ENCODE measurements around the gene RHOBTB1. TPM values are rescaled to one million over a fixed set of nuclear protein-coding genes. Genes with fewer than 3 reads are reported as not detected.
"Not testable (repeated sequence)": the region's sequence is repeated elsewhere in the genome, so short reads cannot be mapped to it uniquely, and the experiment has no call there.

Gene RHOBTB1
- total RNA-seq, 1 donor from 2014 or later = 17.2 TPM

DNA sequence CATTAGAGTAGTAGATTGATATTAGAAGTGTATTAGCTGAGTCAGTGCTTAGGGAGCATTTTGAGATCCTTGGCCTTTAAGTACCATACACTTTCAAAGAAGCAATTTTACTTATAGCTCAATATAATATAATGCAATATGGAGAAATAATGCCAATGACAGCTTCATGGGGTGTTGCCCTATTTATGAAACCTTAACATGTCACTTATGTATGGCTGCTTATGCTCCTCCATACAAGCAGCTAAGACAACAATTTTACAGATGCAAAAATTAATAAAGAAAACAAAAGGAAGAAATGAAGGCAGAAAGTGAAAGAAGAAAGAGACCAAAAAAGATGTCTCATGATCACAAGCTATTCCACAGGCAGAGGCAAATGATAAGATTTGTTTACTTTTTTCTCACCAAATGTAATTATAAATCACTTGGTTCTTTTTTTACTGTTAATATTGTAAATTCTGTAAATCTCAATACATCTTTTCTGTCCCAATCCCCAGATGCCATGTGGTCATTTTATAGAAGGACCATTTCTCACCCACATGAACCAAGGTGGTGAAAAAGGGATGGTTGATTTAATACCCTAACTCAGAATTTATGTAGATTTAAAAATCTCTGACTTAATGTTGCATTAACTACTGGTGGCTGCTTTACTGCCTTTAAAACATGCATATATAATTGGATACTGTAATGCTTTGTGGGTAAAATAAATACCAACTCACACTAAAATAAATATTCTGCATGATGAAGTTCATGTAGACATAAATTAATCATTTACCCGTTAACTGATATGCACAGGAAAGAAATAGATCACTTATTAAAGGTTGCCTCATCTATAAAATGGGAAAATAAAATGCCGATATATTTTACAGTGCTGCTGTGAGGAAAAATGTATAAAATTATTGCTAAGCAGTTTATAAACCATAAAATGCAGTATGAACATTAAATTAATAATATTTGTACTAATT, 33.5 kb upstream of the RHOBTB1 start:
- Mint-ChIP-seq H3K36me3 (ENCODE audit: unreplicated experiment) (no peaks in the 10 kb centered on the region), H3K4me1 (ENCODE audit: unreplicated experiment) (peaks cover 35% of the 10 kb centered on the region), H3K9me3 (ENCODE audit: unreplicated experiment) (peaks cover 4% of the 10 kb centered on the region), H3K27ac (ENCODE audit: unreplicated experiment) (no peak overlapping the region), H3K27me3 (ENCODE audit: unreplicated experiment) (no peaks in the 10 kb centered on the region), H3K4me3 (ENCODE audit: unreplicated experiment) (no peak overlapping the region)
- DNase-seq (ENCODE audit: extremely low spot score, unreplicated experiment) = no peak
- TF ChIP-seq, protein P1, sequence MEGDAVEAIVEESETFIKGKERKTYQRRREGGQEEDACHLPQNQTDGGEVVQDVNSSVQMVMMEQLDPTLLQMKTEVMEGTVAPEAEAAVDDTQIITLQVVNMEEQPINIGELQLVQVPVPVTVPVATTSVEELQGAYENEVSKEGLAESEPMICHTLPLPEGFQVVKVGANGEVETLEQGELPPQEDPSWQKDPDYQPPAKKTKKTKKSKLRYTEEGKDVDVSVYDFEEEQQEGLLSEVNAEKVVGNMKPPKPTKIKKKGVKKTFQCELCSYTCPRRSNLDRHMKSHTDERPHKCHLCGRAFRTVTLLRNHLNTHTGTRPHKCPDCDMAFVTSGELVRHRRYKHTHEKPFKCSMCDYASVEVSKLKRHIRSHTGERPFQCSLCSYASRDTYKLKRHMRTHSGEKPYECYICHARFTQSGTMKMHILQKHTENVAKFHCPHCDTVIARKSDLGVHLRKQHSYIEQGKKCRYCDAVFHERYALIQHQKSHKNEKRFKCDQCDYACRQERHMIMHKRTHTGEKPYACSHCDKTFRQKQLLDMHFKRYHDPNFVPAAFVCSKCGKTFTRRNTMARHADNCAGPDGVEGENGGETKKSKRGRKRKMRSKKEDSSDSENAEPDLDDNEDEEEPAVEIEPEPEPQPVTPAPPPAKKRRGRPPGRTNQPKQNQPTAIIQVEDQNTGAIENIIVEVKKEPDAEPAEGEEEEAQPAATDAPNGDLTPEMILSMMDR (IDR thresholded peaks at IDR 0.05) = no peak

GRCh38 chr10:60976687-60977086, 32.7 kb upstream of the RHOBTB1 start:
- no peaks in the 10 kb centered on the region for H3K36me3 Mint-ChIP-seq (ENCODE audit: unreplicated experiment)
- H3K9me3 Mint-ChIP-seq (ENCODE audit: unreplicated experiment) = peaks cover 4% of the 10 kb centered on the region
- H3K27ac Mint-ChIP-seq (ENCODE audit: unreplicated experiment) = no peak overlapping the region
- TF ChIP-seq, protein P1 (IDR thresholded peaks at IDR 0.05) = no peak
- no peak overlapping the region for H3K4me3 Mint-ChIP-seq (ENCODE audit: unreplicated experiment)
- no peaks in the 10 kb centered on the region for H3K27me3 Mint-ChIP-seq (ENCODE audit: unreplicated experiment)
- H3K4me1 Mint-ChIP-seq (ENCODE audit: unreplicated experiment) = peaks cover 35% of the 10 kb centered on the region
- no peak for DNase-seq (ENCODE audit: extremely low spot score, unreplicated experiment)

DNA sequence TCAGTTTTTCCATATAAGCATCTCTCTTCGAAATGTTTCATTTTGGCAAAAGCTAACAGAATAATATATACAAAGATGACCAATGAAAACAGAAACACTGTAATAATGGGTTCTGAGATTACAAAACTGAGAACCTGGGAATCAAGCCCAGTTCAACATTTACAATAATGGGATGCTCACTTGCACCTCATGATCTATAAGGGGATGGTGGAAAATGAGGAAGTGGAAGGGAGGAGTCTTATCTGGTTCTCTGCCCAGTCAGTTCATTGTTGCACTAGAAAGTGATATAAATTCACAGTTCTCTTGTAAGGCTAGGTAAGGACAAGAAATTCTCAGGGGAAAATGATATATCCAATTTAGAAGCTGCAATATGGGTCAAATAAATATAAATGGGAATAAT, 31.7 kb upstream of the RHOBTB1 start:
- TF ChIP-seq, protein P1 (IDR thresholded peaks at IDR 0.05) = no peak
- no peaks in the 10 kb centered on the region for H3K27me3 Mint-ChIP-seq (ENCODE audit: unreplicated experiment)
- no peak overlapping the region for H3K4me3 Mint-ChIP-seq (ENCODE audit: unreplicated experiment)
- H3K4me1 Mint-ChIP-seq (ENCODE audit: unreplicated experiment) = peaks cover 27% of the 10 kb centered on the region
- no peaks in the 10 kb centered on the region for H3K36me3 Mint-ChIP-seq (ENCODE audit: unreplicated experiment)
- H3K9me3 Mint-ChIP-seq (ENCODE audit: unreplicated experiment) = peaks cover 4% of the 10 kb centered on the region
- DNase-seq (ENCODE audit: extremely low spot score, unreplicated experiment) = no peak
- no peak overlapping the region for H3K27ac Mint-ChIP-seq (ENCODE audit: unreplicated experiment)

GRCh38 chr10:60974463-60975149, 30.6 kb upstream of the RHOBTB1 start:
- Mint-ChIP-seq H3K27me3 (ENCODE audit: unreplicated experiment) (no peaks in the 10 kb centered on the region), H3K4me3 (ENCODE audit: unreplicated experiment) (no peak overlapping the region), H3K27ac (ENCODE audit: unreplicated experiment) (no peak overlapping the region), H3K9me3 (ENCODE audit: unreplicated experiment) (peaks cover under 1% of the 10 kb centered on the region), H3K36me3 (ENCODE audit: unreplicated experiment) (no peaks in the 10 kb centered on the region), H3K4me1 (ENCODE audit: unreplicated experiment) (peaks cover 17% of the 10 kb centered on the region)
- DNase-seq (ENCODE audit: extremely low spot score, unreplicated experiment) = no peak
- TF ChIP-seq, protein P1 (IDR thresholded peaks at IDR 0.05) = no peak

DNA sequence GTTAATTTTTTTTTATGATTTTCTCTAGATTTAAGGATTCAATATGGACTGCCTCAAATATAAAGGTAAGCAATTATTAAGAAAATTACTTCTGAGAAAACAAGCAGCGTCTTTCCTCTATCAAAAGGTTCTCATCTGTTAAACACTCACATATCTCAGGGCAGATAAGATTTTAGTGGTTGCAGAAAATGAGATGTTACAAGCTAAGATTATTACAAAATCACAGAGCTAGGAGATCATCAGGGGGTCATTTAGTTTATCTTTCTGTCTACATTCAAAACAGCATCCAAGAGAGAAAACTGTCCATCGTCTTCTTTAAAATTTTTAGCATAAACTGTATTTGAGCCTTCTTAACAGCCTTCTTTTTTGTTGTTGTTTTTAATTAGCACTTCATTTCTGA, 29.1 kb upstream of the RHOBTB1 start:
- Mint-ChIP-seq H3K36me3 (ENCODE audit: unreplicated experiment) (no peaks in the 10 kb centered on the region), H3K27ac (ENCODE audit: unreplicated experiment) (no peak overlapping the region), H3K4me1 (ENCODE audit: unreplicated experiment) (peaks cover 11% of the 10 kb centered on the region), H3K4me3 (ENCODE audit: unreplicated experiment) (no peak overlapping the region), H3K27me3 (ENCODE audit: unreplicated experiment) (no peaks in the 10 kb centered on the region), H3K9me3 (ENCODE audit: unreplicated experiment) (no peaks in the 10 kb centered on the region)
- DNase-seq (ENCODE audit: extremely low spot score, unreplicated experiment) = no peak
- TF ChIP-seq, protein P1 (IDR thresholded peaks at IDR 0.05) = no peak

DNA sequence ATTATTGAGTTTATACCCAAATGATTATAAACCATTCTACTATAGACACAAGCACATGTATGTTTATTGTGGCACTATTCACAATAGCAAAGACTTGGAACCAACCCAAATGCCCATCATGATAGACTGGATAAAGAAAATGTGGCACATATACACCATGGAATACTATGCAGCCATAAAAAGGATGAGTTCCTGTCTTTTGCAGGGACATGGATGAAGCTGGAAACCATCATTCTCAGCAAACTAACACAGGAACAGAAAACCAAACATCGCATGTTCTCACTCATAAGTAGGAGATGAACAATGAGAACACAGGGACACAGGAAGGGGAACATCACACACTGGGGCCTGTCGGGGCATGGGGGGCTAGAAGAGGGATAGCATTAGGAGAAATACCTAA, 28.2 kb upstream of the RHOBTB1 start:
- not testable (repeated sequence) for DNase-seq (ENCODE audit: extremely low spot score, unreplicated experiment); H3K9me3 Mint-ChIP-seq (ENCODE audit: unreplicated experiment); H3K4me3 Mint-ChIP-seq (ENCODE audit: unreplicated experiment); H3K36me3 Mint-ChIP-seq (ENCODE audit: unreplicated experiment); H3K27me3 Mint-ChIP-seq (ENCODE audit: unreplicated experiment); H3K27ac Mint-ChIP-seq (ENCODE audit: unreplicated experiment)
- H3K4me1 Mint-ChIP-seq (ENCODE audit: unreplicated experiment) = peaks cover 10% of the 10 kb centered on the region
